Stimulated activated CD4-positive, alpha-beta T cell treated with anti-CD3 and anti-CD28 coated beads, Interleukin-1b, Interleukin-23, amount 100 ng/mL, for 48 hours (primary cell): ENCODE data around the gene TRIM59.

Experiments
- DNase-seq: peaks from one replicate; pipeline ENCODE4 v3.0.0-alpha.2; 2020

Gene TRIM59, protein sequence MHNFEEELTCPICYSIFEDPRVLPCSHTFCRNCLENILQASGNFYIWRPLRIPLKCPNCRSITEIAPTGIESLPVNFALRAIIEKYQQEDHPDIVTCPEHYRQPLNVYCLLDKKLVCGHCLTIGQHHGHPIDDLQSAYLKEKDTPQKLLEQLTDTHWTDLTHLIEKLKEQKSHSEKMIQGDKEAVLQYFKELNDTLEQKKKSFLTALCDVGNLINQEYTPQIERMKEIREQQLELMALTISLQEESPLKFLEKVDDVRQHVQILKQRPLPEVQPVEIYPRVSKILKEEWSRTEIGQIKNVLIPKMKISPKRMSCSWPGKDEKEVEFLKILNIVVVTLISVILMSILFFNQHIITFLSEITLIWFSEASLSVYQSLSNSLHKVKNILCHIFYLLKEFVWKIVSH

DNA sequence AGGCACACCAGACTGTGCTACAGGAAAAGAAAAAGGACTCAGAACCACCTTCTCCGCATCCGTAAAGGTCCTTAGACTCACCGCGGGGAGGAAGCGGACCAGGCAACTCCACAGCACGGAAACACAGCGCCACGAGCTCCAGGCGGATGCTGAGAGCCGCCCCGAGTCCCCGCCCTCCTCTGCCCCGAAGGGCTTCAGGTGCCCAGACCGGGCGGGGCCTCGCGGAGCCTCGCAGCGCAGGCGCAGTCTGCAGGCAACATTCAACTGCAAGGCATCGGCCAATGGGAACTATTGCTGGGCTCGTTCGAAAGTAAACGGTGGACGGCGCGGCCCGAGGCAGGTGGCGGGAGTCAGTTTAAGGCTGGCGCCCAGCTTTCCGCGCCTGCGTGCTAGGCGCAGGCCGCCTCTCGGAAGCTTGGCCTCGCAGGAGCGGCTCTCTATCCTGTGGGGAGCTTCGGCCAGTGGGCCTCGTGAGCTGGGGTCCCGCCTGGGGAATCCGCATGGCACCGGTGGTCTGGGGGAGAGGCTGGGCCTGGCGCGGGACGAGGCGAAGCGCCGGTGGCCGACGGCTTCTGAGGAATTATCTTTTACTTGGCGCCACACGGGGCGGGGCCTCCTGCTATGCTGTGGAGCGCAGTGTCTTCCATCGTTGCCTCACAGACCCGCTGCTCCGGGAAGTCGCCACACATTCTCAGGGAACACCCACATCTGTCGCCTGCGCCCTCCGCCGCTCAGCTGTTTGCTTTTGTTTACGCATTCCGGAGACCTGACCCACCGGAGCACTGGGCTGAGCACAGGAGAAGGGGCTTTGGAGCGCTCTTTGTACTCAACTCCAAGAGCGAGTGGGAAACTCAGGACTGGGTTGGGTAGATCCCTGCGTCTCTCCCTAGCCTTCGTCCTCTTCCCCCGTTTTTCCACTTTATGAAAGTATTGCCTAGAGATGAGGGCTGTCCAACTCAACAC, at the start of gene TRIM59:
TSS of gene TRIM59 (minus strand) at position 151 of the 963 bp plus-strand sequence. CDS start 10,603 bp downstream, outside the sequence.
- peak; percentile 98 for DNase-seq

DNA sequence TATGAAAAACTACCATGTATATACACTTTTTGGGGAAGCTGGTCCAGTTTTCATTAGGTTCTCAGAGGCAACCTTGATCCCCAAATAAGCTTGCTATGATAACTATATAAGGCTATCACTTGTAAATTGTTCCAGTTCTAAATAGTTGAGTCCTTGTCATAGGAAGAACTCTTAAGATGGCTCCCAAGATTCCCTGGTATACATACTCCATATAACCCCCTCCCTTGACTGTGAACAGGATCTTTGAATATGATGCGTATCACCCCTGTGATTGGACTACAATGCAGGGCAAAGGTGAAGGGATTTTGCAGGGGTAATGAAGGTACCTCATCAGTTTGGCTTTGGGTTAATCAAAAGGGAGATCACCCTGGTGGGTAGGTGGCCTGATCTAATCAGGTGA, 48.6 kb upstream of the TRIM59 start:
- DNase-seq = no peak

DNA sequence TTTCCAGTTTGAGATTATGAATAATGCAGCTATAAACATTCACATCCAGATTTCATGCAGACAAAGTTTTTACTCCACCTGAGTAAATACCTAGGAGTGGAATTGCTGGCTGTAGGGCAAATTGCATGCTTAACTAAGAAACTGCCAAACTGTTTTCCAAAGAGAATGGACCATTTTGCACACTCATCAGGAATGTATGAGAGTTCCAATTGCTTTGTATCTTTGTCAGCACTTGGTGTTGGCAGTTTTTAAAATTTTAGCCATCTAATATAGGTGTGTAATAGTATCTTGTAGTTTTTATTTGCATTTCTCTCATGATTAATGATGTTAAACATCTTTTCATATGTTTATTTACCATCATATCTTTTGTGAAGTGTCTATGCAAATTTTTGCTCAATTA, 40.6 kb upstream of the TRIM59 start:
- no peak for DNase-seq

DNA sequence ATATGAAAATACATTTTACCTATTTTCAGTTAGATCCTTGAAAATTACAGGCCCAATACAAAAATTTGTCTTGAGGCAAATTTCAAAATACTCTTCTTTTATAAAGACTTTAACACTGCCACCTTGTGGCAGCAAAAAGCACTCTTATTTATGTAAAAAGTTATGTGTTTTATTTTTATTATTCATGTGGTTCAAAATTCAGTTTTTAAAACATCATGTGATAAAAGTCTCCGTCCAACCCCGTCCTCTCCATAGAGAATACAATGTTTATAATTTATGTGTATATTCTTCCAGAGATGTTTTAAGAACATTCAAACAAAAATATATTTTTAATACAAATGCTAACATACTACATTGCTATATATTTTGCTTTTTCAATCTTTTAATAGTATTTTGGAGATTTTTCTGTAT, 36.9 kb upstream of the TRIM59 start:
- DNase-seq = no peak

DNA sequence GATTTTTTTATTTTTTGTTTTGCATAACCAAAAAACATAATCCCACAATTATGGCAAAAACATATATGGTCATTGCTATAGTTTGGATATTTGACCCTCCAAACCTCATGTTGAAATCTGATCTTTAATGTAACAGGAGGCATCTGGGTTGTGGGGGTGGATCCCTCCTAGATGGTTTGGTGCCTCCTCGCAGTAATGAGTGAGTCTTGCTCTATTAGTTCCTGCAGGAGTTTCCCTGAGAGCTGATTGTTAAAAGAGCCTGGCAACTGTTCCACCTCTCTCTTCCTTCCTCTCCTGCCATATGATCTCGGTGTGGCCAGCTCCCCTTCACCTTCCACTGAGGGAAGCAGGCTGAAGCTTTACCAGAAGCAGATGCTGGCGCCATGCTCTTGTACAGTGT, 33.2 kb upstream of the TRIM59 start:
- no peak for DNase-seq

DNA sequence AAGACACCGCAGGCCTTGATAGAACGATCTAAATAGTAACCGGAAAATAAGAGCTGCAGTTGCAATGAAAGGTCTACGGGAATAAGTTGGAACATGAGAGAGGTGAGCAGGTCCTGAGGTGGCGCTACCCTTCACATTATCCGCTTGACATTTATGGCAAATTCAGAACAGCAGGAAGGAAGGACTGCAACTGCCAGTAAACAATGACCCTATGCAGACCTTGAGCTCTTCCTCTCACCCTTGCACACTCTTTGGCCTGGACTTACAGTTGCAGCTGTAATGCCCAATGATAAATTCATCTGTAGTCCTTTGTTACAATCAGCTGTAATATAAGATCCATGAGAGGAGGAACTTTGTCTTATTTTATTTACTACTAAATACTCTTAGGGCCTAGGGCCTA, 32.3 kb upstream of the TRIM59 start:
- no peak for DNase-seq

DNA sequence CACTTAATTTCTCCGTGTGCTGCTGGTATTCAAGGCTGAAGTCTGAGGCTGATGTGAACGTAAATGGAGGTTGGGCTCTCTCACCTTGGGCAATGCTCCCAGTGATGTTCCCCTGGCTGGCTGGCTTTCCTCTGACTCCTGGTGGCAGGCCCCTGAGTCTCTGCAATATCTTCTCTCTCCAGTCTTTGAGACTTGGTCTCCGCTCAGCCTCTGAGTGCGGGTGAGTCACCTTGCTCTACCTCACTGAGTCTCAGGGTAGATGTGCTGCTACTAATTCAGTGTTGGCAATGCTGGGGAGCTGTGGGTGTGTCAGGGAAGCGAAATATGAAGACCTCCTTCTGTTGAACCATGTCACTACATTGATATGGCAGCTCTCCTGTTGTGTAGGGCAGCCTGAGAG, 31.3 kb upstream of the TRIM59 start:
- DNase-seq = no peak

DNA sequence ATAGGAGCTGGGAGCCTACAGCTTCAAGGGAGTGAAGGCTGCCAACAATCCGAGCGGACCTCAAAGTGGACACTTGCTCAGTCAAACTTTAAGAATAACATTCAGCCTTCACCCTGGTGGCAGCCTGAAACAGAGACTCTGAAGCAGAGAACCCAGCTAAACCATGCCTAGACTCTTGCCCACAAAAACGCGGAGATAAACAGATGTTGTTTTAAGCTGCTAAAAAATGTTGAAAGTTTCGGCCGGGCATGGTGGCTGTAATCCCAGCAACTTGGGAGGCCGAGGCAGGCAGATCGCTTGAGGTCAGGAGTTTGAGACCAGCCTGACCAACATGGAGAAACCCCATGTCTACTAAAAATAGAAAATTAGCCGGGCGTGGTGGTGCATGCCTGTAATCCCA, 29.8 kb upstream of the TRIM59 start:
- DNase-seq = no peak

DNA sequence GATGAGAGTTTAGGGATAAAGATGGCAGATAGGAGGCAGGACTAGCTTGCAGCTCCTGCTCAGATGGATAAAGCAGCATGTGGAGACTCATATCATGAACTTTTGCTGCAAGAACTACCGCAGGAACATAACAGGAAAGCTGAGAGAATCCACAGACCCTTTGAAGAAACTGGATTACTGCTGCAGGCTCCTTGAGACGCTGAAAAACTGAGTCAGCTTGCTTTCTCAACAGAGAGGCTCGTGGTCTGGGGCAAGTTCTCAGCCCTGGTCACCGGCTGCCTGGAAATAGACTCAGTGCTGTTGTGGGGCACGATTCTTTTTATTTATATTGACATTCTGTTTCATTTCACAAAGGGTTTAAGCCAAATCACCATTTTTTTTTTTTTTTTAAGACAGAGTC, 28.8 kb upstream of the TRIM59 start:
- DNase-seq = no peak

DNA sequence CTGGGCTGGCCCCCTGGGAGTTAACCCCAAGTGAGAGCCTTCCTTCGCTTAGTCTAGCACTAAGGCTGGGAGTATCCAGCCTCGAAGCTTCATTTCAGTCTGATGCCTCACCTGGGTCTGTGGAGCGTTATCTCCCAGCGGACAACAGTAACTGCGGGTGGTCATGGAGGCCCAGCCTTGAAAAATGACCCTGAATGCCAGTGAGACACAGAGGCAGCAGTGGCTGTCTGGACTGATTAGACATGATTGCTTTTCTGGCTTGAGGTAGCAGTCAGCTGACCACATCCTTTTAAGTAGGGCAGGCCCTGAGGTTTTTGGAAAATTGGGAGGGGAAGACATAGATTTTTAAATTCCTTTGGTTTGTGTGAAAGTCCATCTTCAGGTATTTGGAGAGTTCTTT, 28.2 kb upstream of the TRIM59 start:
- no peak for DNase-seq

DNA sequence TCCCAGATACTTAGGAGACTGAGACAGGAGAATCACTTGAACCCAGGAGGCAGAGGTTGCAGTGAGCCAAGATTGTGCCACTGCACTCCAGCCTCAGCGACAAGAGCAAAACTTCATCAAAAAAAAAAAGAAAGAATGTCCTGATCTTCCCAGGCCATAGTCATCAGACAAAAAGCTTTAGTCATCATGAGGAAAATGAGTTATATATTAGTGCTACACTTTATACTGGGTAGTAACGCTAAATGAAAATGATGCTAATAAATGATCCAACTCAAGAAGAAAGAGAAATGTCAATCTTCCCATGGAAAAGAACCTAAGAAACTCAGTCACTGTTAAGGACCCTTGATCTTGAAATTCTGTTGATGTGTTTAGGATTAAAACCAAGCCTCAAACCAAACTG, 26.3 kb upstream of the TRIM59 start:
- DNase-seq = no peak

DNA sequence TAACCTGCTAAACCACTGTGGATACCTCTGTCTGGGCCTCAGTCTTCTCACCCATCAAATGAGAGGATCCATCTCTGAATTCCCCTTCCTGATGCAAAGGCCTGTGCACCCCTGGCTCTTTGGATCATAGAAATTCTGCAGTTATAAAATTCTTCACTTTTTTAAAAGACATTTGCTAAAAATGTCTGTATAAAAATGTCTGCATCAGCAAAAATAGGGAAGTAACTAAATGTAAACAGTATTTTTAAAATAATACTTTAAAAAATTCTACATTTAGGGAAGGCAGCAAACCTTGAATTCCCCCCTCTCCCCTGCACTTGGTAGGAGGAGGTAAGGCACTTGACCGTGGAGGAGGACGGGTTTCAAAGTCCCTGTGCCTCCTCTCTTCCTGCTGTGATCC, 25.6 kb upstream of the TRIM59 start:
- DNase-seq = no peak

DNA sequence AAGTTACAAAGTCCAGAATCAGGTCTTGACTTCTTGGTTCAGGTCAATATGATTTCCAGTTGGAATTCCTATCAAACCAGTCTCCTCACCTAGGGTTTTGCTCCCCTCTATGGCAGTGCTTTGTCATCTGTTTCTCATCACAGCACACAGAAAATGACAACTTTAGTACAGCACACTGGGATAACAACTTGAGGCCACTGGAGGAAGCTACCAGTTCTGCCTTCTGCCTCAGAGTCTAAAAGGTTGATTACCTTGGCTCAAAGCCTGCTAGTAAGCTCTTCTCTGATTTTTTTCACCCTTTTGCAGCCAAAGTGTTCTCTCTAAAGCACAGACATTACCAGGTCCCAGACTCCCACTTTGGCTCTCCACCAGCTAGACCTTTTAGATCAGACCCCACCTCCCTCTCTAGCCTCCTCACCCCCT, 24.8 kb upstream of the TRIM59 start:
- no peak for DNase-seq

DNA sequence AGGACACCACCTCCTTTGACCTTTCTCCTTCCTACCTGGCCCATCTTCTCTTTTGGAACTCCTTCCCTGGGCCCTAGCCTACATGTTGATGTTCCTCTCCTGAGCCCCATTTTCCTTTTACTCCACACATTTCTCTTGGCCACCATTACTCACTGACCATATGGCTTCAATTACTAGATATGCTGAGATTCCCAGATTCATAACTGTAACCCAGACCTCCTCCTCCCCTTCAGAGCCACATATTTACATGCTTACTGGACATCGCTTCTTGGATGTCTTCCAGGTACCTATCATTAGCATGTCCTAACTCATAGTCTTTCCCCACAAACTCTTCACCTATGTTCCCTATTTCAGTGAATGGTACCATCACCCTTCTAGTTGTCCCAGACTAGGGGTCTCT, 24.4 kb upstream of the TRIM59 start:
- no peak for DNase-seq

DNA sequence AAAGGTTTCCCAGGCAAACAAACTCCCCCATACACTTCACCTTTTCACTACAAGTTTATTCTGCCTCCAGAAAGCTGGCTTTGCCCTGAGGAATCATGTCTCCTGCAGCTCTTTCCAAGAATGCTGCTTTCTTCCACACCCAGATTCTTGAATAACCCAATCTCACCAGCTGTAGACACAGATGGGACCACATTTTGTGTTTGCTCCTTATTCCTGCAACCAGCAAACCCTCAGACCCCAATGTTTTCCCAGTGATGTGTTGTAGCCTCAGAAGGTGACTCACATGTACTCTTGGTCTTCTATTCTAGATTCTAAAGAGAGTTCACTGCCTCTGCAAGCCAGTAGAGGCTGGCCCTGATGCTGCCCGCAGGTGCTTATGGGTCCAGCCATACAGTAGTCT, 23.6 kb upstream of the TRIM59 start:
- DNase-seq = no peak

DNA sequence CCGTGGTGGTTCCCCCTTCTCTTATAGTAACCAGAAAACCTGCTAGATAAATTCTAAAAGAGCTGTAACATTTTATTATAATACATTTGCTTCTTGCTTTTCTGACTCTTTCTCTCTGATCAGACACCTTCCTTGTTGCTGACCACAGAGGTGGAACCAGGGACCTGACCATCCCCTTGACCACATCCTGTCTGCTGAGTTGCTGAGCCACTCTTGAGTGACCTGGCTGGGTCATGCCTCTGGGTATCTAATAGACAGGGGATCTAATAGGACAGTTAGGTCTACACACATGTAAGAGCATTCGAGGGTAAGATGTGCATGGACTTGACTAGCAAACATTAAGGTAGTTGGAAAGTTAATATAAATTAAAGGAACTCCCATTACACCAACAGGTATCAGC, 22.8 kb upstream of the TRIM59 start:
- DNase-seq = no peak

DNA sequence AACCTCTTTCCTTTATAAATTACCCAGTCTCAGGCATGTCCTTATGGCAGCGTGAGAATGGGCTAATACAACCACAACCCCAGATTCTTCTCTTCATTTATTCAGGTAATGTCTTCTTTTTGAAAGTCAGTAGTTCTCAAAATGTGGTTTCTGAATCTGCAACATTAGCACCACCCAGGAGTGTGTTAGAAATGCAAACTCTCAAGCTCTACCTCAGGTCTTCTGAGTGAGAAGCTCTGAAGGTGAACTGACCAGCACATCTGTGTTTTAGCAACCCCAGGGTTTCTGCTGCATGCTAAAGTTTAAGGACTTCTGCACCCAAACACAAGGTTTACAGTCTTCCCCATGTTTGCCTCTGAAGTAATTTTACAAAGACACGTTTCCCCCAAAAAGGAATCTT, 22.3 kb upstream of the TRIM59 start:
- no peak for DNase-seq

DNA sequence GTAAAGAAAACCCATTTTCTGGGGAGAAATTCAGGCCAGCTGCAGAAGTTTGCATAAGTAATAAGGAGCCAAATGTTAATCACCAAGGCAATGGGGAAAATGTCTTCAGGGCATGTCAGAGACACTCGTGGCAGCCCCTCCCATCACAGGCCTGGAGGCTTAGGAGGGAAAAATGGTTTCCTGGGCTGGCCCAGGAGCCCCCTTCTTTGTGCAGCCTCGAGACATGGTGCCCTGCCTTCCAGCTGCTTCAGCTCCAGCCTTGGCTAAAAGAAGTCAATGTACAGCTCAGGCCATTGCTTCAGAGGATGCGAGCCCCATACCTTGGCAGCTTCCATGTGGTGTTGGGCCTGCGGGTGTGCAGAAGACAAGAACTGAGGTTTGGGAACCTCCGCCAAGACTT, 20.6 kb upstream of the TRIM59 start:
- no peak for DNase-seq

DNA sequence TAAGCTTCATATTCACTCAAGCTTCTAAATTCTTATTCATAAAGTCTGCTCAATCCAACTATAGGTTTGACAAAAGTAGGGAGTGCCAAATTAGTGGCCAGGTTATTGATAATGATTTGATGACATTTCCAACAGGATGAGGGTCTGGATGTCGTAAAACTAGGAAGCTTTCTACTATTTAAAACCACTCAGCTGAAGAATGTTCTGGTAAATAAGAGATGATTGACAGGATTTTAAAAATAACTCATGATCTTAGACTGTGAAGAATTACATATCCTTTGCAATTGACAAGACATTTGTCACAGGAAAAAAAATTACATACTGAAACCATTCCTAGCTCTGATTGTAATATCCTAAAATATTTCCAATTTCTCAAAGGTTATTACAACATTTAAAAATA, 15.4 kb upstream of the TRIM59 start:
- DNase-seq = no peak

DNA sequence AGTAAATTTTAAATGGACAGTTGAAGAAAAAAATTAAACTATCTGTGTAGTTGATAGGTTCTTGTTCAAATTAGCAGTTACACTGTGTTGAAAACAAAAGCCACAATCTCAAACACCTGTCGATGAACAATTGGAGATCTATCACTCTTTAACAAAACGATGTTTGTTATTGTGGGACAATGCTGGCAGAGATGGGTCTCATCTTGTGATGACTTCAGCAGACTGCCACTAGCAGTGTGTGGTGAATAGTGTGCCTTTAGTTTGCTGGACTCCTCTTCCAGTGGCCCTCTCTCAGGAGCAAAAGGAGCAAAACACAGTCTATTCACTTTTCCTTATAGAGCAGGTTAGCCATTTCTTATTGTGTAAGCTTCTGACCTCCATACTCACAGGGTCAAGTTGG, 14.7 kb upstream of the TRIM59 start:
- DNase-seq = no peak

DNA sequence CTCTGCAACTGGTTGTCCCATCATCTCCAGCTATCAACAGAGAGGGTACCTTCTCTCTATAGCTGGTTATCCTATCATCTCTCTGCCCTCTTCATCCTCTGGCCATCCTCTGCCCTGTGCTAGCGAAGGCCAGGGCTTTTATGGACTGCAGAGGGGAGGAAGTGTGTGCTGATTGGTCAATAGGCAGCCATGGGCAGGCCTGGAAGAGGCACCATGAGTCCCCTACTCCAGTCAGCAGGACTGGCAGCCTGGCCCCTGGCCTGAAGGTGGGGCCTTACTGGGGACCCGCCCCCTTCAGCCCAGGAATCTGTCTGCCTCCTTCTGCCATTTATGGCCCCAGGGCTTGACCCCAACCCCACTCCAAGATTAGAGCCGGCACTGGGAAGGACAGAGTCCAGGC, 10.4 kb upstream of the TRIM59 start:
- no peak for DNase-seq

DNA sequence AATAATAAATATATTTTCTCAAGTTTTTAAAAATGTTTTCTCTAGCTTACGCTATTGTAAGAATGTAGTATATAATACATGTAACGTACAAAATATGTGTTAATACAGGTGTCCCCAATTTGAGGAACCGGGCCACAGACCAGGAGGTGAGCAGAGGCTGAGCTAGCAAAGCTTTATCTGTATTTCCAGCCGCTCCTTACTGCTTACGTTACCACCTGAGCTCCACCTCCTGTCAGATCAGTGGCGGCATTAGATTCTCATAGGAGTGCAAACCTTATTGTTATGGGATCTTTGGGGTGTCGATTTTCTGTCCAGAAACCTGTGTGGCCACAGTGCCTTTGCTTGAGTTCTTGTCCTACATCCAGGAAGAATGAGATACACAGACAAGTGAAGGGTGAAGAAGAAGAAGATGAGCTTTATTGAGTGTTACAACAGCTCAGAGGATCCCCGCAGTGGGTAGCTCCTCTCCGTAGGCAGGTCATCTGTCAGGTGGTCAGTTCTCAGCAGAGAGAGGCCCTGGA, 9.9 kb upstream of the TRIM59 start:
- DNase-seq = no peak

DNA sequence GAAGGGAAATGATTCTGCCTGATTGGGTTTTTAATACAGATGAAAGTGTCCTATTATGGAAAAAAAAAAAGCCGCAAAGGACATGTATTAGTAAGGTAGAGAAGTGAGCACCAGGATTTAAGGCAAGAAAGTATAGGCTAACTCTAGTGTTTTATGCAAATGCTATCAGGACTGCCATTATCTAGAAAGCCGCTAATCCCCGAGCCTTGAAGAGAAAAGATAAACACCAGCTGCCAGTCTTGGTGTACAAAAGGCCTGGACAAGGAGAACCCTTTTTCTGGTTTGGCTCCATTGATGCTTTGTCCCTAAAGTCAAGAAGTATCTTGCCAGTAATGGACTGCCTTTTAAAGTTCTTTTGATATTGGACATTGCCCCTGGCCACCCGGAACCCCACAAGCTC, 8.6 kb upstream of the TRIM59 start:
- no peak for DNase-seq

DNA sequence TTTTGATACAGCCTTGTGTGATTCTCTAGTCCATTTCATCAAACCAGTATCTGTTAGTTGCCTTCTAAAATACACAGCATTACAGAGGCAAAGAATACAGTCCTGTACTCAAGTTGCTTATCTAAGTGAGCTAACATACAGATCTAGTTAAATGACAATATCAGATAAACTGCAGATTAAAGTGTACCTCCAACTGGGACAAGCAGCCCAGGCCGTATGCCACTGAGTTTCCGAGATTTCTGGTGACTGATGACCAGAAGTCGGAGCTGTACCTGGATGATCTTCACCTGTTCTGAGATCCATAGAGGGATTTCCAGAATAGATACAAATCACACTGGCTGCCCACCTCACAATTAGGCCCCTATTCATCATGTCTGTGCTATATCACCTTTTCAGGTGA, 6.3 kb upstream of the TRIM59 start:
- no peak for DNase-seq
